Measurements from ENCODE around the gene KNG1.

Gene KNG1

DNA sequence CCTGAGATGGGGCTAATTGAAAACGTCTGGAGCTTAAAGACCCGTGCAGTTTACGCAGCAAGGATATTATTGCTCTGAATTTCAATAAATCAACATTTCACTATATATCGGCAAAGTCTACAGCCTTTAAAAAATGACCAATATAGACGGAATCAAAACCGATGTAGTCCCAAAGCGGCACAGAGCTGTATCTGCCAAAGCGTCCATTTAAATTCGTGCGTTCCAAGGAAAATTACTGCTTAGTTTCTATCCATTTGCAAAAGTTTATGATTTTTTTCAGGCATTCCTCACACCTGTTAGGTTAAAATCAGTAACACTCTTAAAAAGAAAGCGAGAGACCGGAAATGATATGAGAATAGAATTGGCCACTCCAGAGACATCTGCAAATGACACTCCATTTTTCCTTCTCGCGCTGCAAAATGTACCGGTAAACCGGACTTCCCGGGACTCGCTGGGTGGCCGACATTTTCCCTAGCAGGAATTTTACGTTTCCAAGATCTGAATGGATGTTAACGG, 65.4 kb downstream of the KNG1 start:
- DNase-seq = no peak

DNA sequence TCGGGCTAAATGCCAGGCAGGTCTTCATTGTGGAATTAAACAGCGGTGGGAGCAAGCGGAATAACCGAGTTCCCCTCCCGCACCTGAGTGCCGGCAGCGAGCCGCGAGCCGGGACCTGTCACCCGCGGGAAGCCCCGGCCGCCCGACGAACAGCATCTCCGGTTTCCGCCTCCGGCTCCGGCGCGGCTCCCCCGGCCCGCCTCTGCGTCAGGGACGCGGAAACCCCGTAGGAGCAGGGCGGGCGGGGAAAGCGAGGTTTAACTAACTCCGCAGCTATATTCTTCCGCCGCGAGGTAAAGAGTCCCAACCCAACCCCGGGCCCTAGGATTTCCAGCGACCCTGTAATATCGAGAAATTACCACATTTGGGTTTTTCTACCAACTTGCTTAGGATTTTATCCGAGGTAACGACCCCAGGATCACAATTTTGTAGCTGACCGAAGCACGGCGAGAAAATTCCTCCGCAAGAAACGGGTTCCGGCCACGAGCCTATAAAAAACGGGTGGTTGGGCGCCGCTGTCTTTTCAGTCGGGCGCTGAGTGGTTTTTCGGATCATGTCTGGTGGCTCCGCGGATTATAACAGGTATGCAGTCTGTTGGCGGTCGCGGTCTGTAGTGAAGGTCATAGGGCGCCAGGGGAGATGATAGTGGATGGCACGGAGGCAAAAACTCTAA, 66.0 kb downstream of the KNG1 start, which contains the start of gene EIF4A2:
EIF4A2 (plus strand) TSS at position 520 of the 673 bp plus-strand sequence; CDS start at position 554, 34 bp downstream.
- DNase-seq = peak; percentile 64

DNA sequence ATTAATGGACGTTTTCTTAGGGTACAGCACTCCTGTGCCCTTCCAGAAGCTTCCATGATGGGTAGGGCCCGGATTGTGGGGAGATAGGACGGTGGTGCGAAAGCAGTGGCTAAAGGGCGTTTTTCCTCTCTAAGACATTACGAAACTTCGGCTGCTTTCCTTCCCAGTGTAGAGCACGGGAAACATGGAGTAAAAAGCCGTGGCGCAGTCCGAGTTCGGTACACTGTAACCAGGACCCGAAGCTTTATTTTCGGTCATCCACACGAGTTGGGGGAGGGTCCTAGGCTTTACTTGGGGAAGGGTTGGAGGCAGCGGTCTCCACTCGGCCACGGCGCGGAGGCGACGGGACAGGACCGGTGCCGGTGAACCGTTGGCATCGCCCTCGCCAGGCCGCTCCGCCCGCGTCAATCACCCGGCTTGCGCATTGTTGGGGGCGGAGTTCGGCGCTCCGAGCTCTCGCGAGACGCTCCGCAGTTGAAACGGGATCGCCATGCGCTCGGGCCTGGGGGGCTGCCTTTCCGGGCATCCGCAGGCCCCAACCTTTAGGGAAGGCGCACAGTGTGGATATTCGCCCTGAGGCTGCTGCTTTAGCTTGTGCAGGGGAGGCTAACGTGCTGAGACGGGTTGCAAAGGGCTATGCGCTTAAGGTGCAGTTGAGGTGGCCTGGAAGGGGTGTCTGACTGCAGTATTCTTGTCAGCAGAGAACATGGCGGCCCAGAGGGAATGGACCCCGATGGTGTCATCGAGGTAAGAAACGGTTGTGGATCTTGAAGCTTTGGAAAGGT, 66.8 kb downstream of the KNG1 start:
- DNase-seq = peak; percentile 13

DNA sequence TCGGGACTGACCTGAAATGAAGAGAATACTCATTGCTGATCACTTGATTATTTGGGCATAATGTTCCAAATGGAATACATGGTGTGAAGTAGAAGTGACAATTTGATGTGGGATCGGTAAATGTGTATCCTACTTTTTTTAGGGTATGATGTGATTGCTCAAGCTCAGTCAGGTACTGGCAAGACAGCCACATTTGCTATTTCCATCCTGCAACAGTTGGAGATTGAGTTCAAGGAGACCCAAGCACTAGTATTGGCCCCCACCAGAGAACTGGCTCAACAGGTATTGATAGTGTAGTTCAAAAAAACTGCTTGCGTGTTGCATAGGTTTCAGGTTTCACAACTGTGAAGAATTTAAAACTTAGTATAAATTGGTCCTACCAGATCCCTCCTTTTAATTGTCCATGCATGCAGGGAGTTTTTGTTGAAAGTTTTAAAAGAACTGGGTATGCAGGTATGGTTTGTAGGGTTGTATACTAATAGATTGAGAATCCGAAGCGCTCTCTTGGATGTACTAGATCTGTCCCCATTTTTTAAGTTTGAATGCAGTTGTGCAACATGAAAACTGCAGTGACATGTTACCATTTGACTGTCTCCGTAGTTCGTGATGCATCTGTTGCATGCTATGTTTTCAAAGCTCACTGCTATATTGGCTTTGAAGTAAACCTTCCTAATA, 67.8 kb downstream of the KNG1 start:
- DNase-seq = no peak

DNA sequence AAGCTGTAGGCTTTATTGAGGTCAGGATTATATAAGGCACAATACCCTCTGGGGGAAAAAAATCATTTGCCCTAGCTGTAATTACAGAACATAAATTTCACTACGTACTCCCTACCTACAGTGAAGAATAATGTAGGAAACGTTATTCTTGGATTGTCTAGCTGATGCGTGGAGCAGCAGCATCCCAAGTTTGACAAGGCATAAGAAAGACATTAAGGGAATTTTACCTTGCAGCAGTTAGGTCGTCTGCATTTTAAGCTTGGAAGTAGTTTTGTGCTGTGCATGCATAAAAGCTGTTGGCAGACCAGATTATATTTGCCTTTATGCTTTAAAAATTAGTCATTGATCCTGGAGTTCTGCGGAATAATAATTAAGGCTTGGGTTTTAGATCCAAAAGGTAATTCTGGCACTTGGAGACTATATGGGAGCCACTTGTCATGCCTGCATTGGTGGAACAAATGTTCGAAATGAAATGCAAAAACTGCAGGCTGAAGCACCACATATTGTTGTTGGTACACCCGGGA, 68.4 kb downstream of the KNG1 start:
- DNase-seq = no peak

DNA sequence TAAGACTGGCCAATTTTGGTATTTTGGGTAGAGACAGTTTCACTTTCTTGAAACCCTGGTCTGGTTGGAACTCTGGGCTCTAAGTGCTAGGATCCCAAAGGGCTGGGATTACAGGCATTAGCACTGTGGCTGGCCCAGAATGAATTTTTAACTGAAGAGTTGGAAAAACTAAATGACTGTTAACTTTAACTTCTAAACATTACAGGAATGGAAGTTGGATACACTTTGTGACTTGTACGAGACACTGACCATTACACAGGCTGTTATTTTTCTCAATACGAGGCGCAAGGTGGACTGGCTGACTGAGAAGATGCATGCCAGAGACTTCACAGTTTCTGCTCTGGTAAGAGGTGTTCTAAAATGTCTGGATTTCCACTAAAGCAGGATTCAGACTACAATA, 69.8 kb downstream of the KNG1 start:
- no peak for DNase-seq

DNA sequence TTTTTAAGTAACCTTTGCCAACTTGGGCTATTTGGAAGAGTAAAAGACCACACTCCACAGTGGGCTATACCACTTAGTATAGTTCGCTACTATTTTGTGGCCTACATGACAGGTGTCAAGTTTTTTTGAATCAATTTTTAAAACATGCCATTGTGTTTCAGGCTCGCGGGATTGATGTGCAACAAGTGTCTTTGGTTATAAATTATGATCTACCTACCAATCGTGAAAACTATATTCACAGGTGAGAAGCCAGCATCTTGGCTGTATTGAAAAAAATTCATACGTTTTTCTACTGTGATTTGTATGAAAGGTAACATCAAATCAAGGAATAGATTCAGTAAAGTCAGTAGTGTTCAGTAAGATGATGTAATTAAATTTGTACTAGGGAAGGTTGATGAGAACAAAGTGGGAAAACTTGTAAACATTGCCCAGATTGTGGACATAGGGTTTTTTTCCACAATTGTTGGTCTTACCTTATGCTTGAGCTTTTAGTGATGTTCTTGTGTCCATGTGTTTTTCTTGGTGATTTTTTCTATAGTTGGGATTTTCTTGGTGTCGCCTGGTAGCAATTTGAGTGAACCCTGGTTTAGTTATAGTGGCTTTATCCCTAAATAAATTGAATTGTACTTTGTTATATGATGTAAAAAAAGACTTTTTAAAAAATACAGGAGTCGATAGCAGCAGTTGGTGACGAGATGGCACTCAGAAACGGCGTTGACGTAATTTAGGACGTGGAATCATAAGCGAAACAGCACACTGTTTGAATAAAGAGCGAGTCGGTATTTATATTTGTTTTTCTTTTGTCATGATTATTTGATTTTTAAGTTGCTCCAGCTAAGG, 70.7 kb downstream of the KNG1 start:
- DNase-seq = no peak

DNA sequence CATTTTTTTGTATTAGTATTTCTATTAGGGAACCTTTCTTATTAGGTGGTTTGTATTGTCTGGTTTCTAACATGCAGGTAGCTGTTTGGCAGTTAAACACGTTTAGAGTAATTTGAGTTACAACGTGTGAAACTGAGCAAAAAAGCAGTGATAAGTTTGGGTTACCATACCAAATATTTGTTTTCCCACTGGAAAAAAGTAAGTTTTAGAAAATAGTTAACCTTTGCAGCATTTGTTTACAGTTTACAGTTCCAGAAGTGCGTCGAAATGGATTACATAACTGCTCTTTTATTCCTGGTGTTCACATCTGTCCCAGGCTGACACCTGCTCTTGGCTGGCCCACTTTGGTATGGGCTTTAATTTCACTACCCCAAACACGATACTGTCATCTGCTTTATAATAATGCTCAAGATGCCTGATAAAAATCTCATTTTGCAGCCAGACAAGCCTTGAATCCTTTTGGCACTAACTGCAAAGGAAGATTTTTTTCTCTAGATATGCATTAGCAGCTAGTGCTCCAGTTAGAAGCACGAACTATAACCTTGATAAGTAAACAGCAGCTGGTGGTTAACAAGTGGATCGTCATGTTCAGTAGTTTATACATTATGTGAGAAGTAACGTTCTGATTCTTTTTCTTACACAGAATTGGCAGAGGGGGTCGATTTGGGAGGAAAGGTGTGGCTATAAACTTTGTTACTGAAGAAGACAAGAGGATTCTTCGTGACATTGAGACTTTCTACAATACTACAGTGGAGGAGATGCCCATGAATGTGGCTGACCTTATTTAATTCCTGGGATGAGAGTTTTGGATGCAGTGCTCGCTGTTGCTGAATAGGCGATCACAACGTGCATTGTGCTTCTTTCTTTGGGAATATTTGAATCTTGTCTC, 71.6 kb downstream of the KNG1 start:
- no peak for DNase-seq

DNA sequence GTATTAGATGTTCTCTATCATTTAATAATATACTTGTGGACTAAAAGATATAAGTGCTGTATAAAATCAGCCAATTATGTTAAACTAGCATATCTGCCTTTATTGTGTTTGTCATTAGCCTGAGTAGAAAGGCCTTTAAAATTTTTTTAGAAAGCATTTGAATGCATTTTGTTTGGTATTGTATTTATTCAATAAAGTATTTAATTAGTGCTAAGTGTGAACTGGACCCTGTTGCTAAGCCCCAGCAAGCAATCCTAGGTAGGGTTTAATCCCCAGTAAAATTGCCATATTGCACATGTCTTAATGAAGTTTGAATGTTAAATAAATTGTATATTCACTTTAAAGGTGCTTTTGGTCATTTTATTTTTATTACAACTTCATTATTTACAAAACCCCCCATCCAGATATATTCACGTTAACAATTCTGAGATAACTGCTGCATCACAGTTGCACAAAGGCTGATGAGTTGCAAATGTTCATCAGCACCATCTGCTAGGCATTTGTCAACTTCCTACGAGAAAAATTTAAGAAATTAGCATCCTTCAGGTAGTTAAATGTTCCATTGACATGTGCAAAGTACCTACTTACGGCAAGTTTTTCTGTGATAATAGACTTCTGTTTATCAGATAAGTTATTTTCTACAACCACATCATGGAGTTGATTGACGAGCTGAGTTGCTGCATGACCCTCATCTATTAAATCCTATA, 72.5 kb downstream of the KNG1 start:
- DNase-seq = no peak

DNA sequence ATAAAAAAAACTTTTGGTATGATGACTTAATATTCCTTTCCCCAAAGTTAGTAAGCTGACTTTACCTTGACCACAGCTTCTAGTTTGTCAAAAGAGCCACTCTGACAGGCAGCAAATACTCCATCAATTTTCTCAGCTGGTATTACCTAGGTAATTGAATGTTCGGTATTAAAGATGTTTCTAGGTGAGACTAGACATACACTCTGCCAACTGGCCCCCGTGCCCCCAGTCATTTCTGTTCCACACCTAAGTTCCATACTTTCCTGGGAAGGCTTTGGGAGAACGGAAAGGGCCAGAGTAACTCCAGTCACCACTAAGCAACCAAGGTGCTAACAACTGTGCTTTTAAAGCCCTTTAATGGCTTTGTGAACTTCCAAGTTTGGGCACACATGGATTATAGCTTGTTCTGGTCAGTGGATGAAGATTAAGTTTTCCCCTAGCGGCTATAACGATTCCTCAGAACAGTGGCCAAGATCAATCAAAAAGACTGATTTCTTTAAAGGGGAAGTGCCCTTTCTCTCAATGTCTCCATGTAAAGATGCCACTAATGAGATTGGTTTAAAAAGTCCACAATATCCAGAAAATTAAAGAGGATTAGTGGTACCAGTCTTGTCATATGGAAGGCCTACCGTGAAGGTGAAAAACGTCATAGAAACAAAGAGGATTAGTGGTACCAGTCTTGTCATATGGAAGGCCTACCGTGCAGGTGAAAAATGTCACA, 73.3 kb downstream of the KNG1 start:
- no peak for DNase-seq

All from NCI-H1048 (cell line).